ENCODE measurements around the gene P3R3URF.

DNA sequence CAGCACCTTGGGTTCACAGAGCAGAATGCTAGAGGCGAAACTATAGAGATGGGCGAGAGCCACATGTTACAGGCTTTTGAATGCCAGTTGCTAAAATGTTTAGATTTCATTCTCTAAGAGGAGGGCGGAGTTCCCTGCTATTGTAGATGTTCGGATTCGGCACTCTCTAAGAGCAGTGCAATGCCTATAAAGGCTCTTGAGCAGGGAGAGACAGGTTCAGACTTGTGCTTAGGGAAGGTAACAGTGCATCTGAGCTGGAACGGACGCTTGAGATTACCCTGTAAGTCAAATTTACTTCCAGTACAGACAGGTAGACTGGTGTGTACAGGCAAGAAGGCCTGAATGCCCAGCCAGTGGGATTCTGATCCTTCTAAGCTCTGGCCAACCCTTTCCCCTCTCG lies 42.2 kb upstream of the P3R3URF start:
- TF ChIP-seq TAF1 (IDR thresholded peaks at IDR 0.05; ENCODE audit: low read depth, low read length) (no peak), POLR2AphosphoS5 (IDR thresholded peaks at IDR 0.05; ENCODE audit: low read depth, low read length) (no peak), POLR2A (IDR thresholded peaks at IDR 0.05; ENCODE audit: low read depth, low read length) (no peak), PAX5 (IDR thresholded peaks at IDR 0.05; ENCODE audit: insufficient read depth, low read length, severe bottlenecking) (no peak), SPI1 (IDR thresholded peaks at IDR 0.05; ENCODE audit: low read depth, low read length) (no peak)

Measured in GM12891 (cell line).